K562 (cell line): ENCODE results near the gene SFPQ. TPM values are rescaled to one million over a fixed set of nuclear protein-coding genes. Genes with fewer than 3 reads are reported as not detected.

ENCODE experiments used
- ARID1B ChIP-seq: fragments of 450-650 bp; IDR thresholded peaks from 2 replicates; pipeline ENCODE4 v1.6.1; 2016; ENCODE audit warnings: antibody characterized with exemption, mild to moderate bottlenecking, inconsistent platforms
- CHD2 ChIP-seq: IDR thresholded peaks from 2 replicates; pipeline ENCODE4 v1.6.1; 2011; ENCODE audit warnings: low read depth, low read length
- CLOCK ChIP-seq: fragments of 250-450 bp; sonication (Bioruptor Pico); IDR thresholded peaks from 2 replicates; pipeline ENCODE4 v1.4.0; 2020; ENCODE audit warnings: mild to moderate bottlenecking, moderate library complexity, borderline replicate concordance
- CREB3 ChIP-seq: fragments of 450-650 bp; conservative IDR thresholded peaks from 2 replicates; pipeline ENCODE4 v1.6.1; 2016; ENCODE audit warnings: missing genetic modification characterization, low read depth, mild to moderate bottlenecking, missing compliant biosample characterization, moderate library complexity
- EP300 ChIP-seq: IDR thresholded peaks from 2 replicates; pipeline ENCODE4 v1.6.1; 2012; ENCODE audit warnings: low read length, improper control_type of control experiment
- ETV5 ChIP-seq: sonication (generic); formaldehyde crosslinking; IDR thresholded peaks from 2 replicates; pipeline ENCODE4 v1.4.0; 2020; ENCODE audit warnings: low read depth, mild to moderate bottlenecking, missing genetic modification reagents
- EWSR1 ChIP-seq: fragments of 450-650 bp; IDR thresholded peaks from 2 replicates; pipeline ENCODE4 v1.6.1; 2018; ENCODE audit warnings: borderline replicate concordance, mild to moderate bottlenecking, low read depth, moderate library complexity; ENCODE audit not compliant: partially characterized antibody
- HNRNPLL ChIP-seq: fragments of 200-400 bp; formaldehyde crosslinking; IDR thresholded peaks from 2 replicates; pipeline ENCODE4 v1.6.1; 2017; ENCODE audit warnings: low read length, low read depth, mild to moderate bottlenecking; ENCODE audit not compliant: poor library complexity, severe bottlenecking
- NCOR1 ChIP-seq: fragments of 450-650 bp; IDR thresholded peaks from 2 replicates; pipeline ENCODE4 v1.6.1; 2016; ENCODE audit warnings: mild to moderate bottlenecking, moderate library complexity
- NFE2L1 ChIP-seq: fragments of 450-650 bp; IDR thresholded peaks from 2 replicates; pipeline ENCODE4 v1.6.1; 2016; ENCODE audit warnings: missing genetic modification characterization, low read depth, mild to moderate bottlenecking, missing compliant biosample characterization, moderate library complexity, borderline replicate concordance
- NFYB ChIP-seq: IDR thresholded peaks from 2 replicates; pipeline ENCODE4 v1.6.1; 2011; ENCODE audit warnings: mild to moderate bottlenecking, moderate library complexity; ENCODE audit not compliant: insufficient read length; ENCODE audit errors: extremely low read depth
- PRMT5 ChIP-seq: sonication (generic); formaldehyde crosslinking; IDR thresholded peaks from 2 replicates; pipeline ENCODE4 v1.5.0; 2020; ENCODE audit warnings: missing genetic modification reagents
- RAD21 ChIP-seq, 2 experiments: fragments of 250-450 bp in 1 of 2; fragments of 450-650 bp in 1 of 2; sonication (Bioruptor Pico) in 1 of 2; formaldehyde crosslinking in 1 of 2; IDR thresholded peaks in 1 of 2; conservative IDR thresholded peaks in 1 of 2; 2 replicates each; pipeline versions ENCODE4 v1.4.0 to v1.8.0; 2020 to 2022; ENCODE audit warnings: mild to moderate bottlenecking in 2 of 2, moderate library complexity in 1 of 2
- RBM15 ChIP-seq: fragments of 200-400 bp; formaldehyde crosslinking; IDR thresholded peaks from 2 replicates; pipeline ENCODE4 v1.6.1; 2018; ENCODE audit warnings: mild to moderate bottlenecking, low read length, moderate library complexity; ENCODE audit not compliant: insufficient read depth
- RBM25 ChIP-seq: fragments of 200-400 bp; formaldehyde crosslinking; IDR thresholded peaks from 2 replicates; pipeline ENCODE4 v1.6.1; 2018; ENCODE audit warnings: low read length, low read depth, moderate library complexity; ENCODE audit not compliant: severe bottlenecking
- SP1 ChIP-seq: sonication (generic); formaldehyde crosslinking; IDR thresholded peaks from 2 replicates; pipeline ENCODE4 v1.8.1; 2022; ENCODE audit warnings: mild to moderate bottlenecking, missing genetic modification reagents
- TCFL5 ChIP-seq: fragments of 250-450 bp; sonication (Bioruptor Pico); conservative IDR thresholded peaks from 2 replicates; pipeline ENCODE4 v1.6.1; 2021; ENCODE audit warnings: mild to moderate bottlenecking, moderate library complexity, matching md5 sums
- TEAD4 ChIP-seq, 2 experiments: sonication (generic) in 1 of 2; formaldehyde crosslinking in 1 of 2; IDR thresholded peaks; 2 replicates each; pipeline versions ENCODE4 v1.6.1 to v1.8.0; 2012 to 2022; ENCODE audit warnings: borderline replicate concordance in 1 of 2, inconsistent platforms in 1 of 2, low read length in 1 of 2, mild to moderate bottlenecking in 1 of 2, missing genetic modification reagents in 1 of 2
- ZBTB33 ChIP-seq: sonication (generic); formaldehyde crosslinking; IDR thresholded peaks from 2 replicates; pipeline ENCODE4 v1.8.1; 2023; ENCODE audit warnings: mild to moderate bottlenecking, missing genetic modification reagents
- ZC3H4 ChIP-seq: sonication (generic); formaldehyde crosslinking; IDR thresholded peaks from 2 replicates; pipeline ENCODE4 v1.9.0; 2021; ENCODE audit warnings: missing genetic modification reagents, borderline replicate concordance
- ZNF316 ChIP-seq: fragments of 450-650 bp; IDR thresholded peaks from 2 replicates; pipeline ENCODE4 v1.6.1; 2016
- ZNF354B ChIP-seq: fragments of 250-450 bp; sonication (Bioruptor Pico); IDR thresholded peaks from 2 replicates; pipeline ENCODE4 v1.4.0; 2020
- ZNF41 ChIP-seq: fragments of 250-450 bp; sonication (Bioruptor Pico); conservative IDR thresholded peaks from 2 replicates; pipeline ENCODE4 v1.4.0; 2020; ENCODE audit warnings: mild to moderate bottlenecking
- polyA plus RNA-seq, 8 experiments: library from polyadenylated mRNA; depleted of rRNA in 4 of 8; stranded (reverse) in 5 of 8; unstranded in 3 of 8; fragments of >200 nt; fragmentation: Nextera tagmentation in 2 of 8; fragmentation: Illumina TruSeq in 1 of 8; extraction: Ambion mirVana in 2 of 8; extraction: Trizol in 1 of 8; gene quantifications; 2 replicates each; pipeline versions ENCODE4 v1.2.1 to v1.2.3, GENCODE V29; 2011 to 2014; ENCODE audit warnings: inconsistent platforms in 1 of 8, missing spikeins in 1 of 8
- total RNA-seq, 7 experiments: library from RNA; depleted of rRNA in 6 of 7; stranded (reverse); fragments of >200 nt in 6 of 7; fragmentation: Illumina TruSeq in 2 of 7; extraction: Trizol in 2 of 7; gene quantifications; 2 replicates each; pipeline versions ENCODE4 v1.2.1 to v1.2.3, GENCODE V29; 2011 to 2021; ENCODE audit warnings: low replicate concordance in 1 of 7

SFPQ gene
- total and polyA plus RNA-seq, 9 of the 15 experiments (the other 6 are each of a cell fraction or from before 2014, with no cell fraction given): 69.7 to 562 (median 399) TPM

- TF ChIP-seq TEAD4 (IDR thresholded peaks at IDR 0.05; ENCODE audit: low read length) (peak; percentile 51; the same call in 1 of the 2 replicates), TEAD4 (CRISPR knock-in tag; IDR thresholded peaks at IDR 0.05; ENCODE audit: borderline replicate concordance) (no peak), ZC3H4 (CRISPR knock-in tag) (no peak), ZNF316 (no peak), RBM15 (no peak), NFE2L1 (tag) (no peak), ARID1B (no peak), TCFL5 (CRISPR knock-in tag) (no peak), ZNF354B (no peak), ETV5 (peak; percentile 37; the same call in 1 of the 2 replicates), NFYB (no peak), SP1 (no peak), ZBTB33 (CRISPR knock-in tag) (no peak), RBM25 (peak; percentile 5), HNRNPLL (no peak), PRMT5 (CRISPR knock-in tag) (no peak), CLOCK (CRISPR knock-in tag) (no peak), EWSR1 (no peak), RAD21 (CRISPR knock-in tag; conservative IDR thresholded peaks at IDR 0.05 in 1 of 2, IDR thresholded peaks at IDR 0.05 in 1 of 2) (peak; percentile 84 to 91), ZNF41 (no peak), EP300 (no peak), NCOR1 (no peak), CREB3 (tag) (no peak), CHD2 (no peak)
Measured at GRCh38 chr1:35202048-35202719, 9.2 kb upstream of the SFPQ start (continued).
